Measurements from ENCODE around the gene SNX1.

- TF ChIP-seq TAF1 (IDR thresholded peaks at IDR 0.05; ENCODE audit: low read depth) (no peak), CTCF (IDR thresholded peaks at IDR 0.05; ENCODE audit: poor library complexity, severe bottlenecking) (no peak), POLR2AphosphoS5 (IDR thresholded peaks at IDR 0.05) (no peak), REST (IDR thresholded peaks at IDR 0.05; ENCODE audit: borderline replicate concordance) (no peak), EP300 (conservative IDR thresholded peaks at IDR 0.05; ENCODE audit: poor library complexity, severe bottlenecking) (no peak), SMC3 (conservative IDR thresholded peaks at IDR 0.05; ENCODE audit: poor library complexity) (no peak), MXI1 (conservative IDR thresholded peaks at IDR 0.05; ENCODE audit: poor library complexity, severe bottlenecking) (no peak), EZH2 (IDR thresholded peaks at IDR 0.05; ENCODE audit: borderline replicate concordance, insufficient read depth, low read length, poor library complexity, severe bottlenecking) (no peak)
Observed at GRCh38 chr15:64058279-64058678, 37.5 kb upstream of the SNX1 start.
